ENCODE measurements around the gene NUP188. TPM values are rescaled to one million over a fixed set of nuclear protein-coding genes. Genes with fewer than 3 reads are reported as not detected.

The NUP188 gene
- total and polyA plus RNA-seq, 2 of the 13 experiments (the other 11 are each of a cell fraction or from before 2014, with no cell fraction given): 28.0 to 38.5 TPM

DNA sequence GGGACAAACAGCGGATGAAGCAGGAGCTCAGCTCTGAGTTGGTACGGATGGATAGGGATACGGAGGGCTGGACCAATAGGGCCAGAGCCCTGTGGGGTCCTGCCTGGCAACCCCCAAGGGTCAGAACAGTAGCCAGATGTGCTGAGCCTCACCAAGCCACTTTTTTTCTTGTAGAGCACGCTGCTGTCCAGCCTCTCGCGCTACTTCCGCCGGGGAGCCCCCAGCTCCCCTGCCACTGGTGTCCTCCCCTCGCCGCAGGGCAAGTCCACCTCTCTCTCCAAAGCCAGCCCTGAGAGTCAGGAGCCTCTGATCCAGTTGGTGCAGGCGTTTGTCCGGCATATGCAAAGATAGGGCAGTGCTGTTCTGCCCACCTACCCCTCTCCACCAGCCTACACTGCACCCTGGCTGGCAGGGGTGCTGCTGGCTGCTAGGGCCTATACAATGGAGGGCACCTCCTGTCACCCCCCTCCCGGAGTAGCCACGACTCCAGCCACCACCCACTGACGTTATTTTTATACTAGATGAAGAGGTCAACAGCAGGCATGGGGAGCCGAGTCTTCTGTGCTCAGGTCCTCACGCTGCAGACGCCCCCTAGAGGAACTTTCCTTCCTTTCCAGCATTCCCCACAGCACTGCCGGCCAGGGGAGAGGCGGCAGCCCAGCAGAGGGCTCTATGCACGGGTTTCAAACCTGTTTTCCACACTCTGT is 59.0 kb downstream of the NUP188 start (continued):
- 0 out of 2 replicates have a peak, but pooled peaks have one; percentile 35 for TF ChIP-seq MIER3 (CRISPR knock-in tag; IDR thresholded peaks at IDR 0.05; ENCODE audit: borderline replicate concordance)
- 0 out of 2 replicates have a peak, but pooled peaks have one; percentile 14 for TF ChIP-seq MED1 (CRISPR knock-in tag; IDR thresholded peaks at IDR 0.05)
- TF ChIP-seq ZMYM4 (CRISPR knock-in tag; IDR thresholded peaks at IDR 0.05): no peak
- 0 out of 2 replicates have a peak, but pooled peaks have one; percentile 20 for TF ChIP-seq RAD21 (CRISPR knock-in tag; IDR thresholded peaks at IDR 0.05)
- TF ChIP-seq AGO2 (optimal IDR thresholded peaks at IDR 0.05; ENCODE audit: low read depth, low read length): peak; percentile 91
- no peak for TF ChIP-seq TAF1 (CRISPR knock-in tag; IDR thresholded peaks at IDR 0.05)
- no peak for TF ChIP-seq TEAD2 (CRISPR knock-in tag; IDR thresholded peaks at IDR 0.05)
- TF ChIP-seq, protein P1, sequence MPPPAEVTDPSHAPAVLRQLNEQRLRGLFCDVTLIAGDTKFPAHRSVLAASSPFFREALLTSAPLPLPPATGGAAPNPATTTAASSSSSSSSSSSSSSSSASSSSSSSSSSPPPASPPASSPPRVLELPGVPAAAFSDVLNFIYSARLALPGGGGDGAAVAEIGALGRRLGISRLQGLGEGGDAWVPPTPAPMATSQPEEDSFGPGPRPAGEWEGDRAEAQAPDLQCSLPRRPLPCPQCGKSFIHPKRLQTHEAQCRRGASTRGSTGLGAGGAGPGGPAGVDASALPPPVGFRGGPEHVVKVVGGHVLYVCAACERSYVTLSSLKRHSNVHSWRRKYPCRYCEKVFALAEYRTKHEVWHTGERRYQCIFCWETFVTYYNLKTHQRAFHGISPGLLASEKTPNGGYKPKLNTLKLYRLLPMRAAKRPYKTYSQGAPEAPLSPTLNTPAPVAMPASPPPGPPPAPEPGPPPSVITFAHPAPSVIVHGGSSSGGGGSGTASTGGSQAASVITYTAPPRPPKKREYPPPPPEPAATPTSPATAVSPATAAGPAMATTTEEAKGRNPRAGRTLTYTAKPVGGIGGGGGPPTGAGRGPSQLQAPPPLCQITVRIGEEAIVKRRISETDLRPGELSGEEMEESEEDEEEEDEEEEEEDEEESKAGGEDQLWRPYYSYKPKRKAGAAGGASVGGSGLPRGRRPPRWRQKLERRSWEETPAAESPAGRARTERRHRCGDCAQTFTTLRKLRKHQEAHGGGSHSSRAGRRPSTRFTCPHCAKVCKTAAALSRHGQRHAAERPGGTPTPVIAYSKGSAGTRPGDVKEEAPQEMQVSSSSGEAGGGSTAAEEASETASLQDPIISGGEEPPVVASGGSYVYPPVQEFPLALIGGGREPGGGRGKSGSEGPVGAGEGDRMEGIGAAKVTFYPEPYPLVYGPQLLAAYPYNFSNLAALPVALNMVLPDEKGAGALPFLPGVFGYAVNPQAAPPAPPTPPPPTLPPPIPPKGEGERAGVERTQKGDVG (CRISPR knock-in tag; IDR thresholded peaks at IDR 0.05; ENCODE audit: borderline replicate concordance): no peak
- TF ChIP-seq POGZ (CRISPR knock-in tag; IDR thresholded peaks at IDR 0.05): no peak
- no peak for TF ChIP-seq ZNF138 (CRISPR knock-in tag; IDR thresholded peaks at IDR 0.05; ENCODE audit: low read depth)
- TF ChIP-seq SMC3 (IDR thresholded peaks at IDR 0.05; ENCODE audit: low read length): peak; percentile 45
- TF ChIP-seq SATB2 (CRISPR knock-in tag; IDR thresholded peaks at IDR 0.05): no peak
- TF ChIP-seq, protein P2, sequence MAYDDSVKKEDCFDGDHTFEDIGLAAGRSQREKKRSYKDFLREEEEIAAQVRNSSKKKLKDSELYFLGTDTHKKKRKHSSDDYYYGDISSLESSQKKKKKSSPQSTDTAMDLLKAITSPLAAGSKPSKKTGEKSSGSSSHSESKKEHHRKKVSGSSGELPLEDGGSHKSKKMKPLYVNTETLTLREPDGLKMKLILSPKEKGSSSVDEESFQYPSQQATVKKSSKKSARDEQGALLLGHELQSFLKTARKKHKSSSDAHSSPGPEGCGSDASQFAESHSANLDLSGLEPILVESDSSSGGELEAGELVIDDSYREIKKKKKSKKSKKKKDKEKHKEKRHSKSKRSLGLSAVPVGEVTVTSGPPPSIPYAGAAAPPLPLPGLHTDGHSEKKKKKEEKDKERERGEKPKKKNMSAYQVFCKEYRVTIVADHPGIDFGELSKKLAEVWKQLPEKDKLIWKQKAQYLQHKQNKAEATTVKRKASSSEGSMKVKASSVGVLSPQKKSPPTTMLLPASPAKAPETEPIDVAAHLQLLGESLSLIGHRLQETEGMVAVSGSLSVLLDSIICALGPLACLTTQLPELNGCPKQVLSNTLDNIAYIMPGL (CRISPR knock-in tag; IDR thresholded peaks at IDR 0.05; ENCODE audit: borderline replicate concordance in 1 of 2, low read depth in 1 of 2): peak; percentile 51 to 65; a peak in 2 of 4 replicates
- TF ChIP-seq, protein P3, sequence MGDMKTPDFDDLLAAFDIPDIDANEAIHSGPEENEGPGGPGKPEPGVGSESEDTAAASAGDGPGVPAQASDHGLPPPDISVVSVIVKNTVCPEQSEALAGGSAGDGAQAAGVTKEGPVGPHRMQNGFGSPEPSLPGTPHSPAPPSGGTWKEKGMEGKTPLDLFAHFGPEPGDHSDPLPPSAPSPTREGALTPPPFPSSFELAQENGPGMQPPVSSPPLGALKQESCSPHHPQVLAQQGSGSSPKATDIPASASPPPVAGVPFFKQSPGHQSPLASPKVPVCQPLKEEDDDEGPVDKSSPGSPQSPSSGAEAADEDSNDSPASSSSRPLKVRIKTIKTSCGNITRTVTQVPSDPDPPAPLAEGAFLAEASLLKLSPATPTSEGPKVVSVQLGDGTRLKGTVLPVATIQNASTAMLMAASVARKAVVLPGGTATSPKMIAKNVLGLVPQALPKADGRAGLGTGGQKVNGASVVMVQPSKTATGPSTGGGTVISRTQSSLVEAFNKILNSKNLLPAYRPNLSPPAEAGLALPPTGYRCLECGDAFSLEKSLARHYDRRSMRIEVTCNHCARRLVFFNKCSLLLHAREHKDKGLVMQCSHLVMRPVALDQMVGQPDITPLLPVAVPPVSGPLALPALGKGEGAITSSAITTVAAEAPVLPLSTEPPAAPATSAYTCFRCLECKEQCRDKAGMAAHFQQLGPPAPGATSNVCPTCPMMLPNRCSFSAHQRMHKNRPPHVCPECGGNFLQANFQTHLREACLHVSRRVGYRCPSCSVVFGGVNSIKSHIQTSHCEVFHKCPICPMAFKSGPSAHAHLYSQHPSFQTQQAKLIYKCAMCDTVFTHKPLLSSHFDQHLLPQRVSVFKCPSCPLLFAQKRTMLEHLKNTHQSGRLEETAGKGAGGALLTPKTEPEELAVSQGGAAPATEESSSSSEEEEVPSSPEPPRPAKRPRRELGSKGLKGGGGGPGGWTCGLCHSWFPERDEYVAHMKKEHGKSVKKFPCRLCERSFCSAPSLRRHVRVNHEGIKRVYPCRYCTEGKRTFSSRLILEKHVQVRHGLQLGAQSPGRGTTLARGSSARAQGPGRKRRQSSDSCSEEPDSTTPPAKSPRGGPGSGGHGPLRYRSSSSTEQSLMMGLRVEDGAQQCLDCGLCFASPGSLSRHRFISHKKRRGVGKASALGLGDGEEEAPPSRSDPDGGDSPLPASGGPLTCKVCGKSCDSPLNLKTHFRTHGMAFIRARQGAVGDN (CRISPR knock-in tag; IDR thresholded peaks at IDR 0.05): peak; percentile 14; the same call in 1 of the 2 replicates
- no peak for TF ChIP-seq IKZF1 (IDR thresholded peaks at IDR 0.05)

All from HepG2 (cell line).